GM06990 (cell line): ENCODE measurements around the gene PC.

Source experiments
- DNase-seq: peaks from one replicate; pipeline ENCODE4 v3.0.0-alpha.2; 2011; ENCODE audit not compliant: insufficient read length; ENCODE audit errors: extremely low read depth
- H3K27me3 ChIP-seq: replicated peaks from 2 replicates; pipeline ENCODE4 v1.6.0; 2011; ENCODE audit warnings: low read length; ENCODE audit not compliant: control insufficient read depth, insufficient read depth
- H3K36me3 ChIP-seq: 2 replicates; pipeline ENCODE4 v1.5.1; 2011; ENCODE audit warnings: low read length; ENCODE audit not compliant: control insufficient read depth, insufficient read depth
- H3K4me3 ChIP-seq: replicated peaks from 2 replicates; pipeline ENCODE4 v1.5.1; 2011; ENCODE audit warnings: low read depth, mild to moderate bottlenecking, control low read depth, low read length
- CTCF ChIP-seq: IDR thresholded peaks from 2 replicates; pipeline ENCODE4 v1.5.1; 2011; ENCODE audit warnings: low read length, control low read depth, mild to moderate bottlenecking, inconsistent platforms; ENCODE audit not compliant: insufficient read depth, poor library complexity, severe bottlenecking

The PC gene

DNA sequence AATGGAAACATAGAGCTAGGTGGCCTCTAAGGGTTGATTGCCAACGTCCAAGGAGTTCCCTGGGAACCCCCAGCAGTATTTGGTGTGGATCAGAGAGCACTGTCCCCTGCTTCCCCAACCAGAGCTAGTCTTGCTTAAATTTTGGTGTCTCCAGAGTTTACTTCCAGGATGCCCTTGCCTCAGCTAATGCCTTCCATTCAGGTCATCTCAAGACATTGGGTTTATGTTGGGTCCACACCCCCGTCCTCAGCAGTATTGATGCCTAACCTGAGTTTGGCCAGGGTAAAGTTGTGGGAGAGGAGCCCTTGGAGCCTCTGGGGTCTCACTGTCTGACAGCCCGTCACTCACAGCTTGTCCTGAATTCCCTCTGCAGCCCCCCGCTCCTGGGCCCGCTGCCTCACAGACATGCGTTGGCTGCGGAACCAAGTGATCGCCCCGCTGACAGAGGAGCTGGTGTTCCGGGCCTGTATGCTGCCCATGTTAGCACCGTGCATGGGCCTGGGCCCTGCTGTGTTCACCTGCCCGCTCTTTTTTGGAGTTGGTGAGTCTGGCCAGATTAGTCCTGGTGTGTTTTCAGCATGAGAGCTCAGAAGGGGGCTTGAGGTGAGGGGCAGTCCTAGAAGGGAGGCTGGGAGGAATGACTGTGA is 113.6 kb downstream of the PC start:
- TF ChIP-seq CTCF: no peak
- peak overlapping the region; percentile 95 for H3K4me3 ChIP-seq

GRCh38 chr11:66843776-66844495 is 114.2 kb downstream of the PC start:
- no peaks in the 10 kb centered on the region for H3K27me3 ChIP-seq
- peak overlapping the region; percentile 95 for H3K4me3 ChIP-seq
- no peak for DNase-seq
- H3K36me3 ChIP-seq: peaks cover 19% of the 10 kb centered on the region
- TF ChIP-seq CTCF: no peak

More for the DNA sequence above, 113.6 kb downstream of the PC start:
- Histone ChIP-seq H3K36me3 (peaks cover 25% of the 10 kb centered on the region), H3K27me3 (no peaks in the 10 kb centered on the region)
- DNase-seq: no peak

DNA sequence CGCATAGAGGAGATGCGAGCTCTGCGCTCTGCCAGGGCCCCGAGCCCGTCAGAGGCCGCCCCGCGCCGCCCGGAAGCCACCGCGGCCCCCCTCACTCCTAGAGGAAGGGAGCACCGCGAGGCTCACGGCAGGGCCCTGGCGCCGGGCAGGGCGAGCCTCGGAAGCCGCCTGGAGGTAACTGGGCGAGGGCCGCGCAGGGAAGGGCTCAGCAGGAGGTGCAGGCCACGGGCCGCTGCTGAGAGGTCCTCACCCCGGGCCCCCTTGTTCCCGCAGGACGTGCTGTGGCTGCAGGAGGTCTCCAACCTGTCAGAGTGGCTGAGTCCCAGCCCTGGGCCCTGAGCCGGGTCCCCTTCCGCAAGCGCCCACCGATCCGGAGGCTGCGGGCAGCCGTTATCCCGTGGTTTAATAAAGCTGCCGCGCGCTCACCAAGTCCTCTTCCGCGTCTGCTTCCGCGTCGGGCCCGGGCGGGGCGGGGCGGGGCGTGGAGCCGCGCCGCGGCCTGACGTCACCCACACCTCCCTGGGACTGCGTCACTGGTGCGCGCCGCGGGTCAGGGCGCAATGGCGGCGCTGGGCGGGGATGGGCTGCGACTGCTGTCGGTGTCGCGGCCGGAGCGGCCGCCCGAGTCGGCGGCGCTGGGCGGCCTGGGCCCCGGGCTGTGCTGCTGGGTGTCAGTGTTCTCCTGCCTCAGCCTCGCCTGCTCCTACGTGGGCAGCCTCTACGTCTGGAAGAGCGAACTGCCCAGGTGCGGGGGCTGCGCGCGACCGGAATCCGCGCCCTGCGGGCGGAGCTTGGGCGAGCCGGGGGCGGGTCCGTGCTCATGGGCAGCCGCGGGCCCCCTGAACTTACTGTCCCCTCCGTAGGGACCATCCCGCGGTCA is 115.0 kb downstream of the PC start, which contains the start of gene RCE1:
TSS of gene RCE1 (plus strand) at position 546 of the 880 bp plus-strand sequence. CDS start at position 561, 15 bp downstream.
- TF ChIP-seq CTCF: no peak
- DNase-seq: peak; percentile 94
- H3K27me3 ChIP-seq: no peaks in the 10 kb centered on the region
- H3K4me3 ChIP-seq: peak within 1 kb of the TSS; percentile 95
- peaks cover 19% of the 10 kb centered on the region for H3K36me3 ChIP-seq

GRCh38 chr11:66842501-66842895 is 115.7 kb downstream of the PC start:
- TF ChIP-seq CTCF: no peak
- Histone ChIP-seq H3K4me3 (peak overlapping the region; percentile 95), H3K27me3 (no peaks in the 10 kb centered on the region), H3K36me3 (peaks cover 18% of the 10 kb centered on the region)
- no peak for DNase-seq

- DNase-seq: no peak
- Histone ChIP-seq H3K4me3 (peak overlapping the region; percentile 95), H3K36me3 (peaks cover 16% of the 10 kb centered on the region), H3K27me3 (no peaks in the 10 kb centered on the region)
- no peak for TF ChIP-seq CTCF
Observed at GRCh38 chr11:66841861-66842260, 116.3 kb downstream of the PC start.
